Measurements from ENCODE around the gene YPEL1.
"Not testable (repeated sequence)": the region's sequence is repeated elsewhere in the genome, so short reads cannot be mapped to it uniquely, and the experiment has no call there.

The YPEL1 gene

GRCh38 chr22:21720191-21720859 is 15.3 kb downstream of the YPEL1 start:
- not testable (repeated sequence) for DNase-seq

- DNase-seq = peak; percentile 35
Observed at GRCh38 chr22:21719024-21719423, 16.6 kb downstream of the YPEL1 start.

DNA sequence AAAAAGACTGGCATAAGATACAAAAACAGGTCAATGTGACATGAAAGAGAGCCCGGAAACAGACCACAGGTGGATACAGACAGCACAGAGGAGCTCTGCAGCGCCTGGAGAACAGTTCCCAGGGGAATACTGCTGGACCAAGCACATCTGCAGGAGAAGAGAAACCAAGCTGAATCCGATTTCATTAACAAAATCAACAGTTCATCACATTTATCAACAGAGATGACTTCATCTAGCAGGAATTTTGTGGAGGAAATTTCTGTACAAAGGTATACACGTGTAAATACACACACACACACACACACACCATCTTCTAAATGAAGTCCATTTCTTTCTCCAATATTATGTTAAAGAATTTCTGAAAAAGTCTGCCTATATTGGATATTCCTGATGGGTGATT is 17.1 kb downstream of the YPEL1 start:
- DNase-seq = no peak

- DNase-seq = not testable (repeated sequence)
Observed at GRCh38 chr22:21716395-21717122, 19.0 kb downstream of the YPEL1 start.

GRCh38 chr22:21714786-21715185 is 20.8 kb downstream of the YPEL1 start:
- DNase-seq = no peak

- no peak for DNase-seq
Observed at GRCh38 chr22:21714059-21714770, 21.4 kb downstream of the YPEL1 start.

DNA sequence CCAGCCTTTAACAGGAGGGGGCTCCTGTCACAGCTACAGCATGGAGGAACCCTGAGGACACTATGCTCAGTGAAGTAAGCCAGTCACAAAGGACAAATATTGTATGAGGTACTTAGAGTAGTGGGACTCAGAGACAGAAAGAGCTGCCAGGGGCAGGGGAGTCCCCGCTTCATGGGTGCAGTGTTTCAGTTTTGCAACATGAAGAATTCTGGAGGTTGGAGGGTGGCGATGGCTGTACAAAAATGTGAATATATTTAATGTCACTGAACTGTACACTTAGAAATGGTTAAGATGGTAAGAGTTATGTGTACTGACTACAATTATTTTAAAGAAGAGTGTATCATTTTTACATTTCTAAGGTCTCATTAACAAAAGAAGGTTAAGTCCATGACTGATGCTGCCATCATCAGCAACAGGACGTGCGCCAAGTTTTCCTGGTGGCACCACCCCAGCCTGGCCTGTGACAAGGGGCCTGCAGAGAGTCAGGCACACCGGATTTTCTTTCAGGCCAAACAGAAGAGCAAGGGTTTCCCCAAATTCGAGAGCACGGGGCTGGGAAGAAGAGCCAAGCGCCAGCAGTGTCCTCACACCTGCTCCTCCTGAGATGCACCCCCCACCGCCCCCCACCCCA is 22.1 kb downstream of the YPEL1 start:
- DNase-seq = no peak

DNA sequence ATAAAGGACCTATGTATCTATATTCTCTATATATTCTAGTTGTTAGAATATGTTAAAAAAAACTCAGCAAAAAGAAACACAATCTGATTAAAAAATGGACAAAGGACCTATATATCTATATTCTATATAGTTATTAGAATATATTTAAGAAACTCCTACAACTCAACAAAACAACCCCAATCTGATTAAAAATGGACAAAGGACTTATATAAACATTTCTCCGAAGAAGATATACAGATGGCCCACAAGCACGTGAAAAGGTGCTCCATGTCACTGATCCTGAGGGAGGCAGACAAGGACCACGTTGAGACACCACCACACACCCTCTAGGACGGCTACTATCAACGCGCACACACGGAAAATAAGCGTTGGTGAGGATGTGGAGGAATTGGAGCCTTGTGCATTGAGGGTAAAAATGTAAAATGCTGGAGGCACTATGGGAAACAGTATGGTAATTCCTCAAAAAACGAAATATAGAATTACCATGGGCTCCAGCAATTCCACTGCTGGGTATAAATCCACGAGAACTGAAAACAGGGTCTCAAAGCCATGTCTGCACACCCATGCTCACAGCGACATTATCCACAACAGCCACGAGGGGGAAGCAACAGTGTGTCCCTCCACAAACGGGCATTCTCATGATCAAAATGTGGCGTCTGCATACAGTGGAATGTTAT is 22.7 kb downstream of the YPEL1 start:
- DNase-seq = peak; percentile 96

DNA sequence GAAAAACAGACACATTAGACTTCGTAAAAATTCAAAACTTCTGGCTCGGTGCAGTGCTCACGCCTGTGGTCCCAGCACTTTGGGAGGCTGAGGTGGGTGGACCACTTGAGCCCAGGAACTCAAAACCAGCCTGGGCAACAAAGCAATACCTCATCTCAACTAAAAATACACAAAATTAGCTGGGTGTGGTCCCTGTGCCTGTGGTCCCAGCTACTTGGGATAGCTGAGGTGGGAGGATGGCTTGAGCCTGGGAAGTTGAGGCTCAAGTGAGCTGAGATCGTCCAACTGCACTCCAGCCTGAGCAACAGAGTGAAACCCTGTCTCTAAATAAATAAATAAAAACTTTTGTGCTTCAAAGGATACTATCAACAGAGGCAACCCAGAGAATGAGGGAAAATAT is 23.7 kb downstream of the YPEL1 start:
- no peak for DNase-seq

GRCh38 chr22:21710156-21710555 is 25.4 kb downstream of the YPEL1 start:
- DNase-seq = no peak

- no peak for DNase-seq
Observed at GRCh38 chr22:21709688-21710087, 25.9 kb downstream of the YPEL1 start.

- DNase-seq = no peak
Observed at GRCh38 chr22:21708960-21709359, 26.6 kb downstream of the YPEL1 start.

DNA sequence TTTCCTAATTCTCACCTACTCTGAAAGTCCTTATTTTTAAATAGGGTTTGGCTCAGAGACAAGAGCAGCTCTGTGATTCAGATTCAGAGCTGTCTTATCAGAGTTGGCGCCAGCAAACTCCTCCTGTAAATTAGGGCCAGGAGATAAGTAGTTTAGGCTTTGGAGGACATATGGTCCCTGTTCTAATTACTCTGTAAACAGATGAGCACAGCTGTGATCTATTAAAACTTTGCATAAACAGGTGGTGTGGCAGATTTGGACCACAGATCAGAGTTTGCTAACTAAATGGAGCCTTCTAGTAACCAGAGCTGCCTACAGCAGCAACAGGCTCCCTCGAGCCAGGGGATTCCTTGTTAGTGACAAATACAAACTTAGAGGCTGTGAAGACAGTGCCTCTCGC is 27.9 kb downstream of the YPEL1 start:
- DNase-seq = peak; percentile 44

DNA sequence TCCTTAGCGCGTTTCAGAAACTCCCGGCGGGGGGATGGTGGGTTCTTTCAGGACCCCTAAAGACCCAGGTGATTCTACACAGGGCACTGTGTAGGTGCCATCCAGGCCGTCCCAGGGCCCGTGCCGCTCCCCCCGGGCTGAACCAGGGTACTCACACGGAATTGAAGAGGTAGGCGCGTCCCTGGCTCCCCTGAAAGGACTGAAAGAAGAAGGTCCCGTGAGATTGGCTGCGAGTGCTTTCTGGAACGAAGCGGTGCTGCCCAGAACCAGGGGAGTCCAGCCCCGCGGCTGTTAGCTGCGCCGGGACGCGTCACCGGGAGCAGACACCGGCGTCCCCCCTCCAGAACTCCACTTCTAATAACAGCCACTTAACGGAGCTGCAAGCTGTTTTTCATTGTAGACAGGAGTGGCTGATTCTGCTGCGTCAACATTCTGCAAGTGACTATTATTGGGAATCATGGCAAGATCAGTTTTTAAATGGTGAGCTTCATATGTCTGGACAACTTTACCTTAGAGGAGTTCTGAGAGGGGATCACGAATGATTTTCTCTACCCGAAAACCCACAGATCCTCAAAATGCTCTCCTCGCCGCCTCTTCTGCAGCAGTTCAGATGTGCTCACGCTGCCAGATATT is 31.8 kb downstream of the YPEL1 start:
- no peak for DNase-seq

- no peak for DNase-seq
Observed at GRCh38 chr22:21702700-21703683, 32.6 kb downstream of the YPEL1 start.

DNA sequence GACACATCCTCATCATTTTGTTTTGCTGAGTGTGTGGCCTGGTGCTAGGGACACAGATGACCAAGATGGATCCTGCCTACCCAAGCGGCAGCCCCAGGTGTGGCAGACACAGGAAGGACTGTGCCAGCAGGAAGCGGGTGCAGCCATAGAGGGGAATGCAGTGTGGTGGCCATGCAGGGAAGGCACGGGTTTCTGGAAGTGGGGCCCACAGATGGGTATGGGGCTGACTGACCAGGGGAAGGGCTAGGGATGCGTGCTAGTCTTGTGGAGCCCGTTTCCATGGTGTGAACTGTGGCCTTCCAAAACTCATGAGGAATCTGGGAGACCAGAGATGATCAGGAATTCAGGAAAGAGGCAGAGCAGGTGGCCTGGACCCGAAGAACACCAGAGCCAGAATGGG is 33.5 kb downstream of the YPEL1 start:
- DNase-seq = no peak

- DNase-seq = no peak
Observed at GRCh38 chr22:21701384-21701971, 34.1 kb downstream of the YPEL1 start.

- no peak for DNase-seq
Observed at GRCh38 chr22:21700822-21701221, 34.8 kb downstream of the YPEL1 start.

GRCh38 chr22:21699643-21700042 is 36.0 kb downstream of the YPEL1 start:
- DNase-seq = no peak

DNA sequence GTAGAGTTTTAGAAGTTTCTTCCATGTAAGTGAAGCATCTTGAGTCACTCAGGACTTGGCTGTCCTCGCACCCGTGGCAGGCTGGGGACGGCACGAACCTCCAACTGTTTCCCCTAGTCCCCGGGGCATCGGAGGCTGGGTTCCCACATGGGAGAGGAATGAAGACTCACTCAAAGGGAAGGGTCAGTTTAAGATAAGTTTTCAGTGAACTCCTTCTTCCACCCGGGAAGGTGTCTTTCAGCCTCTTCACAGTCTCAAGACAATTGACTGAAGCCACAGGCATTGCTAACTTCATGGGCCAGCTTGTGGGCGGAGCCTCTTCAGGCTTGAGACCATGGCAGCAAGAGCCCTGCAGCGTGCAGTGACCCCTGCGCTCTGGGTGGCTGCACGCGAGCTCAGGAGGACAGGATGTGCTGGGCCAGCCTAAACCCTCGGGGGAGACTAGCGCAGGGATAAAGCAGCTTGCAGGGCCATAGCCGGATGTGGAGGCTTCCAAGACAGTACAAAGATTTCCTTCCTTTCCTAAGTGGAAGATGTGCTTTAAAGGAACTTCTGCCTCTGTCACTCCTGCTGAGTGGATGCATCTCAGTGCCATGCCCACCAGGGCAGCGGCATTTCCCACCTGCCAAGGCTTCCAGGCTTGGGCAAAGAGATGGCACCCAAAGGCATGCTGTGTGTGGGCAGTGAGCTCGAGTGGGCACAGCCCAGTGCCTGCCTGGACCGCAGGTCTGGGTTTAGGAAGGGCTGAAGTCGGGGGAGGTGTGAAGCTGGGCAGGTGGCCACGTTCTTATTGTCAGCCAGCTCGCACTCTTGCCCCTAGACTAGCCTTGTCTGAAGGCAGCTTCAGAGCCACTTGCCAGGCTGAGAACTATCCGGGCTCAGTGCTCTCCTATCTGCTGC is 36.9 kb downstream of the YPEL1 start:
- DNase-seq = no peak
